Activated CD8-positive, alpha-beta memory T cell treated with anti-CD3 and anti-CD28 coated beads, Interleukin-2, amount 10 ng/mL, durations not matched to agents 7 days and 5 days (primary cell): ENCODE data around the gene RBM10. TPM values are rescaled to one million over a fixed set of nuclear protein-coding genes. Genes with fewer than 3 reads are reported as not detected.

ENCODE experiments used
- ATAC-seq: fragments of 150-1000 bp; cut with Tn5 transposase; one replicate; pipeline ENCODE4 v1.10.0; 2021; ENCODE audit warnings: moderate library complexity
- CTCF ChIA-PET: fragments of 350-600 bp; sonication (Branson Sonifier 250); formaldehyde crosslinking; loops from one replicate; lab custom pipeline; 2021; ENCODE audit warnings: antibody characterized with exemption; lab: Charles Lee
- DNase-seq: peaks from one replicate; pipeline ENCODE4 v3.0.0-alpha.2; 2020
- H3K27ac Mint-ChIP-seq: one replicate; pipeline ENCODE4 v1.8.0; 2021; ENCODE audit warnings: mild to moderate bottlenecking, mixed read lengths
- H3K27me3 Mint-ChIP-seq: one replicate; pipeline ENCODE4 v1.8.0; 2021; ENCODE audit warnings: mixed read lengths
- H3K36me3 Mint-ChIP-seq: one replicate; pipeline ENCODE4 v1.8.0; 2021; ENCODE audit warnings: mild to moderate bottlenecking, mixed read lengths
- H3K4me1 Mint-ChIP-seq: one replicate; pipeline ENCODE4 v1.8.0; 2021; ENCODE audit warnings: mixed read lengths
- H3K4me3 Mint-ChIP-seq: one replicate; pipeline ENCODE4 v1.8.0; 2021; ENCODE audit warnings: mild to moderate bottlenecking, moderate library complexity, mixed read lengths
- H3K9me3 Mint-ChIP-seq: one replicate; pipeline ENCODE4 v1.8.0; 2022; ENCODE audit warnings: low read depth, mixed read lengths
- total RNA-seq, 2 experiments: library from RNA; stranded (reverse); gene quantifications; one replicate each; pipeline ENCODE4 v1.2.3, GENCODE V29; 2021

The RBM10 gene
- total RNA-seq, 2 experiments from 2014 or later = 64.9 to 65.6 TPM

GRCh38 chrX:47189906-47190305 lies 44.9 kb downstream of the RBM10 start:
- CTCF ChIA-PET = interaction anchor here (2.6 kb wide), 1 partner anchor 194 kb away, joined by 12 read pairs; no protein-coding TSS in a partner anchor
- ATAC-seq (no peak), DNase-seq (no peak)
- Mint-ChIP-seq H3K4me3 (no peak overlapping the region), H3K36me3 (peaks cover 10% of the 10 kb centered on the region), H3K27ac (no peak overlapping the region), H3K4me1 (peaks cover 25% of the 10 kb centered on the region), H3K9me3 (no peaks in the 10 kb centered on the region), H3K27me3 (no peaks in the 10 kb centered on the region)

DNA sequence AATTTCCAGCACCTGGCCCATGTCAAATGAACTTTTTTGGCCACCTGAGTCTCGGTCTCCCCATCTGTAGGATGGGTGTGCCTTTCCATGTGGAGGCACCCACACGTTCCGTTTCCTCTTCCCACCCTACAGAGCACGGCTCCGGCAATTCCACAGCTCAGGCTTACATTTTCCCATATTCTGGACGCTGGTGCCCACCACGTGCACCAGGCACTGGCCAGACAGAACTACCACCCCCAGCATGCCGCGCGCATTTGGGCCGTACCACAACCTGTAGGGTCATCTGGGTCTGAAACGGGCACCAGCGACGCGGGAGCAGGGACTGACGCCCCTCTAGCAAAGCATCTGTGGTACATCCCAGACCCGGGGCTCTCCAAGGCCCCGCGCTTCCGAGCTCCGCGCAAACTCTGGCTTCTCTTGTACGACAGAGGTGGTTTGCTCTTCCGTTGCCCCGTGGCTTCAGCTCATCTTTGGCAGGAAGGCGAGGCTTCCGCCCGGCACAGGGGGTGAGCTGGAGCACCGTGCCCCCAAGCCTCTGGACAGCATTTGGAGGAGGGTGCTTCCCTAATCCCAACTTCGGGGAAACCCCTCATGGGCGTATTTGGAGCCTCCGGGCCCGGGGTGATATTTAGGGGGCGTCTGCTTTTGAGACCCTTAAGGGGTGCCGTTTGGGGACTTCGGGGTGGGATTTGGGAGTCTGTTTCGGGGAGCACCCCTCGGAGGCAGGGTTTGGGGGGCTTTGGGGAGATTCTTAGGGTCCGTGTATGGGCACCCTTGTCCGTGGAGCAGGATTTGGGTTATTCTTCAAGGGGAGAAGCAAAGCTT lies 45.6 kb downstream of the RBM10 start:
- ATAC-seq = peak; percentile 78
- peaks cover 31% of the 10 kb centered on the region for H3K4me1 Mint-ChIP-seq
- CTCF ChIA-PET = interaction anchor here (0.8 to 2.8 kb wide), 5 partner anchors 10 to 333 kb away, joined by 3 to 15 read pairs (median 10); partner anchors contain the start of genes NDUFB11 and RBM10

GRCh38 chrX:47191331-47191730 lies 46.3 kb downstream of the RBM10 start:
- H3K9me3 Mint-ChIP-seq = no peaks in the 10 kb centered on the region
- peak overlapping the region; percentile 93 for H3K27ac Mint-ChIP-seq
- peaks cover 11% of the 10 kb centered on the region for H3K36me3 Mint-ChIP-seq
- H3K4me3 Mint-ChIP-seq = peak overlapping the region; percentile 84
- ATAC-seq = peak; percentile 3
- no peaks in the 10 kb centered on the region for H3K27me3 Mint-ChIP-seq
- peaks cover 38% of the 10 kb centered on the region for H3K4me1 Mint-ChIP-seq
- CTCF ChIA-PET = interaction anchor here (0.8 to 2.8 kb wide), 5 partner anchors 10 to 332 kb away, joined by 3 to 15 read pairs (median 10); partner anchors contain the start of genes NDUFB11 and RBM10
- peak; percentile 73 for DNase-seq

More for the DNA sequence above, 45.6 kb downstream of the RBM10 start:
- DNase-seq = peak; percentile 91
- Mint-ChIP-seq H3K27ac (peak overlapping the region; percentile 93), H3K36me3 (peaks cover 9% of the 10 kb centered on the region), H3K4me3 (peak overlapping the region; percentile 84), H3K27me3 (no peaks in the 10 kb centered on the region), H3K9me3 (no peaks in the 10 kb centered on the region)

DNA sequence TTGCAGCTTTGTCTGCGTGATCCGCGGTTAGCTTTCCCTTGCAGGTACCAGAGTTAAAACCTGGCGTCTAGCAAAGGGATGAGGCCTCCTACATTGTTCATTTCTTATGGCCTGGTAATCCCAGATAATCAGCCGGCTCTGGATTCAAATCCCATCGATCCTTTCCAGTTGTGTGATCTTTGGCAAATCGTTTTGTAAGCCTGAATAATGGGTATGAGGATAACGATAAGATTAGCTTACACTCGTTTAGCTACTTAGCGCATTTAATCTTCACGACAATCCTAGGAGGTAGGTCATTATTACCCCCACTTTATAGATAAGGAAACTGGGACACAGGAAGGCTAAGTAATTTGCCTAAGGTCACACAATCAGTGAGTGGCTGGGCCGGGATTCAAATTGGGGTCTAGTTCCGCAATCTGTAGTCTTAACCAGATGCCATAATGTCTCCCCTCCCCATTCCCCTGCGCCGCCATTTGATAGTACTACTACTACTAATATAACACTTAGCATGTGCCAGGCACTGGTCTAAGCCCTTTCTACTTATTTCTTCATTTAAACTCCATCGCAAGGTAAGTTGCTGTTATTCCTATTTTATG lies 46.9 kb downstream of the RBM10 start:
- no peak for DNase-seq

GRCh38 chrX:47193475-47194193 lies 48.6 kb downstream of the RBM10 start, which contains the start of gene UBA1:
Gene UBA1 (plus strand): TSS chrX:47193829. CDS start chrX:47198803, 4,974 bp downstream.
- Mint-ChIP-seq H3K27me3 (no peaks in the 10 kb centered on the region), H3K4me3 (peak within 1 kb of the TSS; percentile 89), H3K4me1 (peaks cover 47% of the 10 kb centered on the region), H3K9me3 (no peaks in the 10 kb centered on the region), H3K27ac (peak within 1 kb of the TSS; percentile 95), H3K36me3 (peaks cover 11% of the 10 kb centered on the region)
- CTCF ChIA-PET = interaction anchor here (1.0 to 1.8 kb wide), 6 partner anchors 45 to 330 kb away, joined by 3 to 8 read pairs (median 4); no protein-coding TSS in a partner anchor
- ATAC-seq = peak; percentile 74
- peak; percentile 95 for DNase-seq

More for the DNA sequence above, 46.9 kb downstream of the RBM10 start:
- CTCF ChIA-PET = interaction anchor here (1.3 to 2.8 kb wide), 5 partner anchors 47 to 331 kb away, joined by 3 to 15 read pairs (median 10); partner anchors contain the start of genes NDUFB11 and RBM10
- peaks cover 43% of the 10 kb centered on the region for H3K4me1 Mint-ChIP-seq
- H3K4me3 Mint-ChIP-seq = peak overlapping the region; percentile 84
- no peak for ATAC-seq
- no peaks in the 10 kb centered on the region for H3K9me3 Mint-ChIP-seq
- peaks cover 10% of the 10 kb centered on the region for H3K36me3 Mint-ChIP-seq
- H3K27me3 Mint-ChIP-seq = no peaks in the 10 kb centered on the region
- peak overlapping the region; percentile 93 for H3K27ac Mint-ChIP-seq

DNA sequence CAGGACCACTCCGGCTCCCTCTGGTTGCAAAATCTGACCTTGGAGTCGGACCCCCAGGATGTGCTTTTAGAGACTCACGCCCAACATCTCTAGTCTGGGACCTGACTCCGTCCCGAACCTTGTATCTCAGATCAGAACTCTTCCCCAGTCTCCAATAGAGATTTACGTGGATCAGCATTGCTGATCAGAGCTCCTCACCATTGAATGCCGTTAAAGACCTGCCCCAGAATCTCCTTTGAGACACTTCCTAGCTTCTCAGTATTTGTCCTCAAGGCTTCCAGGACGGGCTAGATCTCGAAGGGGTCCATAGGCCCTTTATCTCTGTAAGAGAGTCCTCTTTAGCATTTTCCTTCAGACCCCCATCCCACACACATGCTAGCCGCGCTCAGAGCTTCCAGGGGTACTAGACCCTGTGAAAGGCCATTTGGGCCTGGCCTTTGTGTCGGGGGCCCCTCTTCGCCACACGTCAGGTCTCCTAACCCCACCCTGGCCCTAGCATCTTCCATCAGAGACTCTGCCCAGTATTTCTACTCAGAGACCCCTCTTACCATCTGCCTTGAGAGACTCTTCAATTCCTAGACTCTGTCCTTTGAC lies 49.3 kb downstream of the RBM10 start:
- peak overlapping the region; percentile 95 for H3K27ac Mint-ChIP-seq
- DNase-seq (no peak), ATAC-seq (no peak)
- H3K4me1 Mint-ChIP-seq = peaks cover 48% of the 10 kb centered on the region
- no peaks in the 10 kb centered on the region for H3K27me3 Mint-ChIP-seq
- peak overlapping the region; percentile 89 for H3K4me3 Mint-ChIP-seq
- no peaks in the 10 kb centered on the region for H3K9me3 Mint-ChIP-seq
- CTCF ChIA-PET = interaction anchor here (1.0 to 1.8 kb wide), 4 partner anchors 44 to 329 kb away, joined by 3 to 8 read pairs (median 4); no protein-coding TSS in a partner anchor
- peaks cover 18% of the 10 kb centered on the region for H3K36me3 Mint-ChIP-seq

DNA sequence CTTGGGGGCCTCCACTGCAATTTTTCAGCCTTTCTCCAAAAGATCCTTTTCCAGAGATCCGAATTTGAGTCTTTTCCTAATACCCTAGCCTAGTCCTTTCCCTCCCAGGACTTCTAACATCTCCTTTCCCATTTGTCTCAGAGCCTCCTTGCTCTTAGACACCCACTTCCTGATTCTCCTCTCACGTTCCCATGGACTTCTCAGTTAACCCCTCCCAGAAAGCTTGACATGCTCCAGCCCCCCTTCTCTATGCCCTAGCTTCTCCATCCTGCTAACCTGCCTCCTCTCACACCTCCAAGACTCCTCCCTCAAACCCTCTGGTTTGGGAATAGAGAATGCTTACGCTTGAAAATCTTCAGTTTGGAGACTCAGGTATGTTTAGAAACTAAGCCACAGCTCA lies 51.1 kb downstream of the RBM10 start:
- Mint-ChIP-seq H3K4me1 (peaks cover 43% of the 10 kb centered on the region), H3K36me3 (peaks cover 28% of the 10 kb centered on the region), H3K27ac (peak overlapping the region; percentile 75), H3K4me3 (peak overlapping the region; percentile 89), H3K27me3 (no peaks in the 10 kb centered on the region), H3K9me3 (no peaks in the 10 kb centered on the region)
- CTCF ChIA-PET = no interaction called here
- ATAC-seq = no peak
- DNase-seq = no peak

GRCh38 chrX:47197526-47197925 lies 52.5 kb downstream of the RBM10 start:
- H3K4me3 Mint-ChIP-seq = no peak overlapping the region
- ATAC-seq = no peak
- no peak for DNase-seq
- no peaks in the 10 kb centered on the region for H3K27me3 Mint-ChIP-seq
- H3K36me3 Mint-ChIP-seq = peaks cover 41% of the 10 kb centered on the region
- H3K9me3 Mint-ChIP-seq = no peaks in the 10 kb centered on the region
- CTCF ChIA-PET = no interaction called here
- H3K4me1 Mint-ChIP-seq = peaks cover 40% of the 10 kb centered on the region
- no peak overlapping the region for H3K27ac Mint-ChIP-seq

GRCh38 chrX:47198026-47198686 lies 53.1 kb downstream of the RBM10 start:
- ATAC-seq (no peak), DNase-seq (no peak)
- peaks cover 42% of the 10 kb centered on the region for H3K36me3 Mint-ChIP-seq
- H3K27ac Mint-ChIP-seq = no peak overlapping the region
- H3K4me3 Mint-ChIP-seq = no peak overlapping the region
- CTCF ChIA-PET = no interaction called here
- no peaks in the 10 kb centered on the region for H3K27me3 Mint-ChIP-seq
- peaks cover 34% of the 10 kb centered on the region for H3K4me1 Mint-ChIP-seq
- H3K9me3 Mint-ChIP-seq = no peaks in the 10 kb centered on the region

DNA sequence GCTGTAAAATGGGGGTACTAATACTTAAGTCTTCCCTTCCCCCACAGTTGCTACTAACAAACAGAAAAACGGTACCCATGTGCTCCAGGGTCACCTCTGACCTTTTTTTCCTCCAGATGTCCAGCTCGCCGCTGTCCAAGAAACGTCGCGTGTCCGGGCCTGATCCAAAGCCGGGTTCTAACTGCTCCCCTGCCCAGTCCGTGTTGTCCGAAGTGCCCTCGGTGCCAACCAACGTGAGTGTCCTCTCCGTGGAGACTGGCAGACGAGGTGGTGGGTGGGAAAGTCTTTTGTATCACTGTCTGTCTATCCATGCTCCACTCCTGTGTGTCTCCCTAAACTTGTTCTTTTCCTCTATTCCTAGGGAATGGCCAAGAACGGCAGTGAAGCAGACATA lies 53.7 kb downstream of the RBM10 start:
- ATAC-seq (no peak), DNase-seq (no peak)
- Mint-ChIP-seq H3K4me3 (no peak overlapping the region), H3K27me3 (no peaks in the 10 kb centered on the region), H3K36me3 (peaks cover 46% of the 10 kb centered on the region), H3K9me3 (no peaks in the 10 kb centered on the region), H3K27ac (no peak overlapping the region), H3K4me1 (peaks cover 31% of the 10 kb centered on the region)
- CTCF ChIA-PET = no interaction called here

GRCh38 chrX:47199286-47199685 lies 54.3 kb downstream of the RBM10 start:
- Mint-ChIP-seq H3K27me3 (no peaks in the 10 kb centered on the region), H3K27ac (no peak overlapping the region), H3K36me3 (peaks cover 46% of the 10 kb centered on the region), H3K4me3 (no peak overlapping the region), H3K9me3 (no peaks in the 10 kb centered on the region), H3K4me1 (peaks cover 31% of the 10 kb centered on the region)
- DNase-seq = no peak
- CTCF ChIA-PET = no interaction called here
- ATAC-seq = no peak

DNA sequence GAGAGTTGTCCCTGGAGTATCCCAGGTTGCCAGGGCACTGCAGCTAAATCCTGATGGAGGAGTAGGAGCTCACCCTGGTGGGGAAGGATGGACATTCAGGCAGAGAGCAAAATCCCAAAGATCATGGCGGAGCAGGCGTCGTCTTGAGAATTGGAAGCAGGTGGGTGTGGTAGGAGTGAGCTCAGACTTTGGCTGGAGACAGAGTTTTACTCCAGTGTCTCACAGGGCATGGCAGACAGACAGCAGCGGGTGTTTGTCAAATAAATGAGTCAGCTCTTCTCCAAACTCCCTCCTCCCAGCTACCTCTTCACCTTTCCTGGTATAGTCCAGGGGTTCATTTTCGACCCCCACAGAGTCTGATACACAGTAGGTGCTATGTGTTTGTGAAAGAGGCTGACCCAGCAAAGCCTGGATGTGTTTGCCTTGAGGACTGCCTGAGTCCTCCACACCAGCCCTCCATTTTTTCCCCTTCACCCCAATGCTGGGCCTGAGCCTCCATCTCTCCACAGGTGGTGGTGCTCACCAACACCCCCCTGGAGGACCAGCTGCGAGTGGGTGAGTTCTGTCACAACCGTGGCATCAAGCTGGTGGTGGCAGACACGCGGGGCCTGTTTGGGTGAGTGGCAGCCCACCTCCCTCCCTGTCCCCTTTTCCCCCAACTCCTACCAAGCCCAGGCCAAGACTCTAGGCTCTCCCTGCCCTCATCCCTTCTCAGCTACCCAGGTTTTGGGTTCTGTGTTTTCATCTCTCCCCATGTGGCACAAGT lies 55.5 kb downstream of the RBM10 start:
- DNase-seq = no peak
- peaks cover 51% of the 10 kb centered on the region for H3K36me3 Mint-ChIP-seq
- no peak for ATAC-seq
- H3K27me3 Mint-ChIP-seq = no peaks in the 10 kb centered on the region
- no peak overlapping the region for H3K27ac Mint-ChIP-seq
- H3K9me3 Mint-ChIP-seq = no peaks in the 10 kb centered on the region
- H3K4me3 Mint-ChIP-seq = no peak overlapping the region
- peaks cover 23% of the 10 kb centered on the region for H3K4me1 Mint-ChIP-seq
- CTCF ChIA-PET = no interaction called here
